ENCODE data around the gene HASPIN.

DNA sequence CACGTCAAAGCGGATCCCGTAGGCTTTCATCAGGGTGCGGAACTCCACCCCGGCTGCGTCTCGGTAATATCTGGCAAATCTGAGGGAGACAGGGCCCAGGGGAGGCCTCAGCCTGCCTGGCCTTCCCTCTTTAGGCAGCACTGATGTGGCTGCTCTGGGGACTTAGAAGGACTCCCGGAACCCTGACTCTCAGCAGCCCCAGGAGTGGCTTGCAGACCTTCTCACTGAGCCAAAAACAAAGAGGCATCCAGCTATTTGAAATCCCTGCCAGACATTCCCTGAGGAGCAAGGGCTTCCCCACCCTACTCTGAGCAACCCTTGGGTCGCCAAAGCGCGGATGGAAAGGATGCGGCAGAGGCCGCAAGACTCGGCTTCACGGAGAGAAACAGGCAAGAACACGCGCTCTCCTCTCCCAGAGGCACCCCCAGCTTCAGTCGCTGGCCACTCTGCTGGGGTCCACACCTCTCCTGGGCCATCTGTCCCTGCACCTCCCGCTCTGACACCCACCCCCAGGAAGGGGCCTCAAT, 35.6 kb upstream of the HASPIN start:
- TF ChIP-seq CTCF (optimal IDR thresholded peaks at IDR 0.05 in 1 of 3, IDR thresholded peaks at IDR 0.05 in 1 of 3, conservative IDR thresholded peaks at IDR 0.05 in 1 of 3; ENCODE audit: extremely low read depth in 1 of 3, insufficient read depth in 2 of 3, low read length in 3 of 3), result no peak
- TF ChIP-seq EZH2 (IDR thresholded peaks at IDR 0.05; ENCODE audit: low read length), result no peak
